HG03378 (cell line): ENCODE data around the gene DDA1.
"Not testable (repeated sequence)": the region's sequence is repeated elsewhere in the genome, so short reads cannot be mapped to it uniquely, and the experiment has no call there.

Source experiments
- ATAC-seq: cut with Tn5 transposase; IDR thresholded peaks from one replicate; pipeline ENCODE4 v1.9.1; 2021; ENCODE audit warnings: mild to moderate bottlenecking, moderate library complexity; ENCODE audit not compliant: unreplicated experiment

DDA1 gene

GRCh38 chr19:17286752-17287151, 22.6 kb upstream of the DDA1 start:
- ATAC-seq: no peak

GRCh38 chr19:17289489-17289888, 19.9 kb upstream of the DDA1 start:
- no peak for ATAC-seq

- ATAC-seq: no peak
Measured at GRCh38 chr19:17292301-17293074, 16.9 kb upstream of the DDA1 start.

- ATAC-seq: no peak
Measured at GRCh38 chr19:17293605-17294004, 15.8 kb upstream of the DDA1 start.

- no peak for ATAC-seq
Measured at GRCh38 chr19:17294051-17294891, 15.1 kb upstream of the DDA1 start.

- ATAC-seq: not testable (repeated sequence)
Measured at GRCh38 chr19:17295551-17295950, 13.8 kb upstream of the DDA1 start.

- ATAC-seq: no peak
Measured at GRCh38 chr19:17296273-17296672, 13.1 kb upstream of the DDA1 start.

GRCh38 chr19:17296976-17297375, 12.4 kb upstream of the DDA1 start:
- ATAC-seq: no peak

- no peak for ATAC-seq
Measured at GRCh38 chr19:17300992-17301619, 8.3 kb upstream of the DDA1 start.

GRCh38 chr19:17302391-17303166, 6.8 kb upstream of the DDA1 start:
- no peak for ATAC-seq

- no peak for ATAC-seq
Measured at GRCh38 chr19:17303167-17303939, 6.0 kb upstream of the DDA1 start, which contains the start of gene ABHD8. TSS of gene ABHD8 (minus strand) at chr19:17303425. CDS start at chr19:17301616, 1,809 bp downstream.

GRCh38 chr19:17303940-17304267, 5.5 kb upstream of the DDA1 start:
- no peak for ATAC-seq

GRCh38 chr19:17304386-17305215, 4.8 kb upstream of the DDA1 start:
- ATAC-seq: no peak

GRCh38 chr19:17305216-17305516, 4.2 kb upstream of the DDA1 start:
- no peak for ATAC-seq

- peak; percentile 62 for ATAC-seq
Measured at GRCh38 chr19:17305517-17306284, 3.7 kb upstream of the DDA1 start, which contains the start of gene MRPL34. TSS of gene MRPL34 (plus strand) at chr19:17305872. CDS start at chr19:17305893, 21 bp downstream.

- no peak for ATAC-seq
Measured at GRCh38 chr19:17306285-17306714, 3.1 kb upstream of the DDA1 start.

- no peak for ATAC-seq
Measured at GRCh38 chr19:17307876-17308377, 1.4 kb upstream of the DDA1 start.

- no peak for ATAC-seq
Measured at GRCh38 chr19:17309965-17310461, 650 bp downstream of the DDA1 start.
